NB4 (cell line): ENCODE results near the gene MLYCD.

Experiments
- DNase-seq: peaks from one replicate; pipeline ENCODE4 v3.0.0; 2010; ENCODE audit warnings: low read depth
- H3K4me3 ChIP-seq: one replicate; pipeline ENCODE4 v1.5.1; 2011; ENCODE audit warnings: mild to moderate bottlenecking, low read depth, low read length, moderate library complexity
- MYC ChIP-seq: IDR thresholded peaks from 2 replicates; pipeline ENCODE4 v1.6.1; 2011; ENCODE audit warnings: low read depth, low read length
- POLR2A ChIP-seq: IDR thresholded peaks from 2 replicates; pipeline ENCODE4 v1.6.1; 2011; ENCODE audit warnings: mild to moderate bottlenecking; ENCODE audit not compliant: insufficient read length; ENCODE audit errors: extremely low read depth
- TF ChIP-seq, protein P1 (sequence below): IDR thresholded peaks from 2 replicates; pipeline ENCODE4 v1.6.1; 2011; ENCODE audit warnings: low read depth, low read length
- TF ChIP-seq, protein P2 (sequence below): IDR thresholded peaks from one replicate; pipeline ENCODE4 v1.5.1; 2012; ENCODE audit warnings: low read depth, low read length

MLYCD gene

DNA sequence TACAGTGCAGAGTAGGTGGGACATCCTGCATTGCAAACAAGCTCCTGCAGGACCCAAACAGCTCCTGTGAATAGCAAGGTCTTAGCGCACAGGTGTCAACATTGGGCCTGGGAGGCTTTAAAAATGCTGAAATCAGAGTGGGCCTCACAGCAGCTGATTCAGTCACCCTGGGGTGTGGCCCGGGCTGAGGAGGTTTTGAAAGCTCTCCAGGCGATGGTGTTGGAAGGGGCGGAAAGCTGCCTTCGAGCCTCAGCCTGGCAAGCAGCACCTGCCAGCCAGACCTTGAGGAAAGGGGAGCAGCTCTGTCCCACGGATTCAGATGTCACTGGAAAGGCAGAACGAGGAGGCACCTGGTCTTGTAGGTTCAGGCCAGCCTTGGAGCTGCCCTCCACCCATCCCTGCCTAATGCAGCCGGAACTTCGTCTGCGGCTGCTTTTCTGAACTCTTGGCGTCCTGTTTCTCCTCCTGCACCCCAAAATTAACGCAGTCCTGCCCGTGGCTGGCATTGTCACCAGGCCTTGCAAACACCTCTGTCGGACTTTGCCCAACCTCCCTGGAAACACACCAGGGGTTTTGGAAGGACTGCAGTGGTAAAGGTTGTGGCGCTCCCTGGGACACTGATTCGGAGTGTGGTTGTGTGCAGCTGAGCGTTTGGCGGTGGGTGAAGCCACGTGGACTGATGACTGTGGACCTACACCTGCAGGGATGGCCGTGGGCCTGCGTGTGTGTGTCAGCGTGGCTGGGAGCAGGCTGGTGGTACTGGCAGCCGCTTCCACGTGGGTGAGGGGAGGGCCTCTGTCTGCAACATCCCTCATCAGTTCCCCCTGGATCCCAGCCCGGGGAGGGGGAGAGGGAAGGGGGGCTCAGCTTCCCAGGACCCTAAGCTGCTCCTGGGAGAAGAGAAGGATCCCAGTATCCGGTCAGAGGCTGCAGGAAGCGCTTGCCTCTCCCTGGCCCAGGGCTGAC is 72.5 kb downstream of the MLYCD start:
- H3K4me3 ChIP-seq = no peak overlapping the region
- TF ChIP-seq, protein P1, sequence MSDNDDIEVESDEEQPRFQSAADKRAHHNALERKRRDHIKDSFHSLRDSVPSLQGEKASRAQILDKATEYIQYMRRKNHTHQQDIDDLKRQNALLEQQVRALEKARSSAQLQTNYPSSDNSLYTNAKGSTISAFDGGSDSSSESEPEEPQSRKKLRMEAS = no peak
- TF ChIP-seq, protein P2, sequence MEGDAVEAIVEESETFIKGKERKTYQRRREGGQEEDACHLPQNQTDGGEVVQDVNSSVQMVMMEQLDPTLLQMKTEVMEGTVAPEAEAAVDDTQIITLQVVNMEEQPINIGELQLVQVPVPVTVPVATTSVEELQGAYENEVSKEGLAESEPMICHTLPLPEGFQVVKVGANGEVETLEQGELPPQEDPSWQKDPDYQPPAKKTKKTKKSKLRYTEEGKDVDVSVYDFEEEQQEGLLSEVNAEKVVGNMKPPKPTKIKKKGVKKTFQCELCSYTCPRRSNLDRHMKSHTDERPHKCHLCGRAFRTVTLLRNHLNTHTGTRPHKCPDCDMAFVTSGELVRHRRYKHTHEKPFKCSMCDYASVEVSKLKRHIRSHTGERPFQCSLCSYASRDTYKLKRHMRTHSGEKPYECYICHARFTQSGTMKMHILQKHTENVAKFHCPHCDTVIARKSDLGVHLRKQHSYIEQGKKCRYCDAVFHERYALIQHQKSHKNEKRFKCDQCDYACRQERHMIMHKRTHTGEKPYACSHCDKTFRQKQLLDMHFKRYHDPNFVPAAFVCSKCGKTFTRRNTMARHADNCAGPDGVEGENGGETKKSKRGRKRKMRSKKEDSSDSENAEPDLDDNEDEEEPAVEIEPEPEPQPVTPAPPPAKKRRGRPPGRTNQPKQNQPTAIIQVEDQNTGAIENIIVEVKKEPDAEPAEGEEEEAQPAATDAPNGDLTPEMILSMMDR = no peak
- TF ChIP-seq MYC = no peak
- no peak for TF ChIP-seq POLR2A
- DNase-seq = no peak

DNA sequence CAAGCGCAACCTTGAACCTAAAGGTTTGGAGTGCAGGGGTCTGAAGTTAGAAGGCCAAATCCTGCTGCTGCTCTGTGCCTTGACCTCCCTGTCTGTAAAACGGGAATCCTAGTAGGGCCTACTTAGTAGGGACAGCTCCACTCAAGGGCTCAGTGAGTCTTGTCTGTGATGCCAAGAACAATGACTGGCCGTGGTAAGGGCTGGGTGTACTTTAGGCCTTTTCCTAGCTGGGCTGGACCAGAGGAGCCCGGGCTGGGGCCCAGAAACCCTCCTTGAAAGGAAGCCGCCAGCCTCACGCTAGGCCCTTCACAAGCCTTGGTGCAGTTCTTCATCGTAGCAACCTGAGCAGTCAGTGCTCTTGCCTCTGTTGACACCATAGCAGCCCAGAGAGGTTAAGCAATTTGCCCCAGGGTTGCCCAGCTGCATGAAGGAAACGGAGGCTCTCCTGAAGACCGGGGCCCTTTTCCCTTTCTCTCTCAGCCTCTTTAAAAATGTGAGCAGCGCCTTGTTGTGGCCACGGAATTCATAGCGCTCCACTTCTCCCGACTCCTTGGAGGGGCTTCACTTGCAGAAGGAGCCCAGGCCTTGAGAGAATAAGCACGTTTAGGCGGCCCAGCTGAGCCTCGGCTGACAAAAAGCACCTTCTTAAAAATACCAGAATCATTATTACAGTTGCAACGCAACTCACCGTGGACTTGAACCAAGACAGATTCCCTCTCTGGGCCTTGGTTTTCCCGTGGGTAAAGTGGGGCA is 73.5 kb downstream of the MLYCD start:
- no peak for DNase-seq
- TF ChIP-seq, protein P1 = no peak
- TF ChIP-seq, protein P2 = no peak
- TF ChIP-seq MYC (no peak), POLR2A (no peak)
- no peak overlapping the region for H3K4me3 ChIP-seq

DNA sequence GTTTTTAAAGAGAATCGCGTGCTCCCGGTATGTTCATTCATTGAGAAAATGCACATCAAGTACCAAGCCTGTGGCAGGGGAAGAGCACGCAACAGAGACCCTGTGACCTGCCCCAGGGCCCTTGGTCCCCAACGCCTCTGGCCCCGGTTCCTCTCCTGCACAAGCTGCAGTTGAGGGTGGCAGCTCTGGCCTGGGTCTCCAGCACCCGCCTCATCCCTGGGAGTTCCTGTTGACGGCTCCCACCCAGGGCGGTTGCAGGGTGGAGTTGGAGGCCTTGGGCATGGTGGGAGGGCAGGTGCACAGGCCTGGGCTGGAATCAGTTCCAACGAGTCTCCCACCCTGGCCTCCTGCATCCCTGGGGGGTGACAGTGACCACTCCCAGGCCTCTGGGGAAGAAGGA is 74.2 kb downstream of the MLYCD start:
- no peak for DNase-seq
- H3K4me3 ChIP-seq = no peak overlapping the region

DNA sequence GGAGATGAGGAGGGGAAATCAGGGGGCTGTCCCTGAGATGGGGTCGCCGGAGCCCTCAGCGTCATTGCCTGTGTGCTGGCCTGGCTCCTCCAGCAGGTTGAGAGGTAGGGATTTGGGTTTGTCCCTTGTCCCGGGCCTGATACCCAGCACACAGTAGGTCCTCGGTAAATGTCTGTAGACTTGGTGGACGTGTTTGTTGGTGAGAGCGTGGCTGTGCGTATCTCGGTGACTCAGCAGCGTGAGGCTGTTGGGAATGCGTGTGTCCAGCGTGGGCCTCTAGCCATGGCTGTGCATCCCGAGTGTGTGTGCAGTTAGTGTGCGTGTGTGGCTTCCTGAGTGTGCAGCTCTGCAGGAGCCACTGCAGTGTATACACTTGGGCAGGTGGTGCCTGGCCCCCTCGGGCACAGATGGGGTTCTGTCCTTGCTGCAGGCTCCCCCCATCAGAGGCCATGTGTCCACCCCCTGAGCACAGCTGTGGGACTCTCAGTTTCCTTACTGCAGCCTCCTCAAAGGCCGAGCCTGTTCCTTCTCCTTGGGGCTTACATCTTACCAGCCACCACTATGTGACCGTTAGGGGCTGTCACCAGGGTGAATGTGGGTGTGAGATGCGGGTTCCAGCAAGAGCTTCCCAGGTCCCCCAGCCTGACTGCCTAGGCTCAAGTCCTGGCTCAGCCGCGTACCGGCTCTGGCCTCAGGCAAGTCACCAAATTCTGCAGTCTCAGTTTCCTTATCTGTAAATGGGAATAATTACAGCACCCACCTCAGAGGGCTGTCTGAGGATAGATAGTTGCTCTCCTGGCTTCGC is 74.9 kb downstream of the MLYCD start:
- DNase-seq = no peak
- H3K4me3 ChIP-seq = no peak overlapping the region
- TF ChIP-seq, protein P1 = no peak
- TF ChIP-seq POLR2A (no peak), MYC (no peak)
- TF ChIP-seq, protein P2 = no peak

More for the DNA sequence above, 74.2 kb downstream of the MLYCD start:
- no peak for TF ChIP-seq MYC
- TF ChIP-seq, protein P1 = no peak
- no peak for TF ChIP-seq POLR2A
- TF ChIP-seq, protein P2 = no peak

DNA sequence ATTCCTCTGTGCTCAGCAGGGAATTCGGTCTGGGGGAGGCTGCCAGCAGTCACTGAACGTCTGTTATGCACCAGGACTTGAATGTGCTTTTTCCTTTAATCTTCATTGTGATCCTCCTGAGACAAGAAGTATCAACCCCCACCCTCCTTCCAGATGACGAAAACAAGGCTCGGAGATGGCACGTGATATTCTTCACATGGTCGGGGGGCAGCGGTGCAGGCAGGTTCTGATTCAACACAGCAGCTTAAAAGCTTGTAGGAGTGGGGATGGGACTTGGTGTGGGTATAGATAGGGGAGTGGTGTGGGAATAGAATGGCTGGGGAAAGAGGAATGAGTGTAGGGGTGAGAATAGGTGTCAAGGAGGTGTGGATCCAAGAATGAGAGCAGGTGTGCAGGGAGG is 75.6 kb downstream of the MLYCD start:
- TF ChIP-seq MYC (no peak), POLR2A (no peak)
- TF ChIP-seq, protein P2 = no peak
- TF ChIP-seq, protein P1 = no peak
- no peak for DNase-seq
- H3K4me3 ChIP-seq = no peak overlapping the region
